ENCODE results near the gene CDH5. TPM values are rescaled to one million over a fixed set of nuclear protein-coding genes. Genes with fewer than 3 reads are reported as not detected.
A peak's percentile ranks its signal among the peaks of the same experiment; 100 is the strongest.
"Not testable (repeated sequence)": the region's sequence is repeated elsewhere in the genome, so short reads cannot be mapped to it uniquely, and the experiment has no call there.

Gene CDH5
- 95.8 TPM for polyA plus RNA-seq (ENCODE audit: insufficient read length)

- peak; percentile 73 for DNase-seq
Observed at GRCh38 chr16:66366433-66367299, at the start of gene CDH5. TSS of gene CDH5 (plus strand) at chr16:66366691. CDS start at chr16:66379338, 12,647 bp downstream.

GRCh38 chr16:66318505-66318904 is 48.0 kb upstream of the CDH5 start:
- DNase-seq = no peak

GRCh38 chr16:66320774-66321173 is 45.7 kb upstream of the CDH5 start:
- no peak for DNase-seq

- no peak for DNase-seq
Observed at GRCh38 chr16:66322174-66322573, 44.3 kb upstream of the CDH5 start.

- DNase-seq = no peak
Observed at GRCh38 chr16:66324815-66325515, 41.5 kb upstream of the CDH5 start.

GRCh38 chr16:66325717-66326376 is 40.6 kb upstream of the CDH5 start:
- DNase-seq = no peak

GRCh38 chr16:66326991-66327513 is 39.4 kb upstream of the CDH5 start:
- DNase-seq = peak; percentile 58

- DNase-seq = no peak
Observed at GRCh38 chr16:66328282-66328681, 38.2 kb upstream of the CDH5 start.

- DNase-seq = not testable (repeated sequence)
Observed at GRCh38 chr16:66331464-66331863, 35.0 kb upstream of the CDH5 start.

GRCh38 chr16:66332634-66333610 is 33.6 kb upstream of the CDH5 start:
- DNase-seq = no peak

GRCh38 chr16:66334853-66335574 is 31.5 kb upstream of the CDH5 start:
- no peak for DNase-seq

- peak; percentile 83 for DNase-seq
Observed at GRCh38 chr16:66335704-66336329, 30.7 kb upstream of the CDH5 start.

GRCh38 chr16:66337463-66338188 is 28.9 kb upstream of the CDH5 start:
- DNase-seq = peak; percentile 54

- DNase-seq = no peak
Observed at GRCh38 chr16:66342294-66342900, 24.1 kb upstream of the CDH5 start.

GRCh38 chr16:66344533-66345145 is 21.9 kb upstream of the CDH5 start:
- DNase-seq = no peak

GRCh38 chr16:66346221-66346620 is 20.3 kb upstream of the CDH5 start:
- DNase-seq = no peak

GRCh38 chr16:66352304-66352703 is 14.2 kb upstream of the CDH5 start:
- no peak for DNase-seq

- DNase-seq = no peak
Observed at GRCh38 chr16:66353055-66353454, 13.4 kb upstream of the CDH5 start.

All from hindlimb muscle (tissue), 1 donor.